A673 (cell line): ENCODE measurements around the gene MT4.

Experiments used
- CTCF ChIP-seq: fragments of 300-800, 200-600 bp; sonication (generic); conservative IDR thresholded peaks from 2 replicates; pipeline ENCODE4 v1.5.1; 2017; ENCODE audit warnings: low read depth, mild to moderate bottlenecking, antibody characterized with exemption, low read length, moderate library complexity, mixed read lengths
- EZH2 ChIP-seq: fragments of 200-600 bp; sonication (generic); IDR thresholded peaks from 2 replicates; pipeline ENCODE4 v1.6.1; 2017; ENCODE audit warnings: borderline replicate concordance, low read depth, mild to moderate bottlenecking, mixed read lengths, antibody characterized with exemption, low read length; ENCODE audit not compliant: poor library complexity, severe bottlenecking

- no peak for TF ChIP-seq CTCF
- no peak for TF ChIP-seq EZH2
These were observed 51.8 kb downstream of the MT4 start for GRCh38 chr16:56616608-56617211.
